Measurements from ENCODE around the gene SCAMP2. TPM values are rescaled to one million over a fixed set of nuclear protein-coding genes. Genes with fewer than 3 reads are reported as not detected.

SCAMP2 gene
- total RNA-seq, 1 donor from 2014 or later = 56.4 TPM

DNA sequence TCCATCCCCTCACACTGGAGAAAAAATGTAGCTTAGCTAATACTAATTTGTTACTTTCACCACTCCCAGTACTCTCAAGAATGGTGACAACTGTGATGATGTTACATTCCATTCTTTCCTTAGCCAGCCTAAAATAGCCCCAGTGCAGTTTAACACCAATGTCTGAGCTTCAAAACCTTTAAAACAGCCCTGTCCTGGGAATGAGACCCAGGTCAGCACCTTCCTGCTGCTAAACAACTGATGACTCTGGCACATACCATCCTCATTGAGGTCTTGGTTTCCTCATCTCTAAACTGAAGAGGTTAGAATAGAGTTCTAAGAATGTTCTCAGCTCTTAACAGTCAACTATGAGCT lies 3.8 kb downstream of the SCAMP2 start:
- no peak for TF ChIP-seq EZH2 (IDR thresholded peaks at IDR 0.05; ENCODE audit: insufficient read depth, low read length)
- TF ChIP-seq, protein P1, sequence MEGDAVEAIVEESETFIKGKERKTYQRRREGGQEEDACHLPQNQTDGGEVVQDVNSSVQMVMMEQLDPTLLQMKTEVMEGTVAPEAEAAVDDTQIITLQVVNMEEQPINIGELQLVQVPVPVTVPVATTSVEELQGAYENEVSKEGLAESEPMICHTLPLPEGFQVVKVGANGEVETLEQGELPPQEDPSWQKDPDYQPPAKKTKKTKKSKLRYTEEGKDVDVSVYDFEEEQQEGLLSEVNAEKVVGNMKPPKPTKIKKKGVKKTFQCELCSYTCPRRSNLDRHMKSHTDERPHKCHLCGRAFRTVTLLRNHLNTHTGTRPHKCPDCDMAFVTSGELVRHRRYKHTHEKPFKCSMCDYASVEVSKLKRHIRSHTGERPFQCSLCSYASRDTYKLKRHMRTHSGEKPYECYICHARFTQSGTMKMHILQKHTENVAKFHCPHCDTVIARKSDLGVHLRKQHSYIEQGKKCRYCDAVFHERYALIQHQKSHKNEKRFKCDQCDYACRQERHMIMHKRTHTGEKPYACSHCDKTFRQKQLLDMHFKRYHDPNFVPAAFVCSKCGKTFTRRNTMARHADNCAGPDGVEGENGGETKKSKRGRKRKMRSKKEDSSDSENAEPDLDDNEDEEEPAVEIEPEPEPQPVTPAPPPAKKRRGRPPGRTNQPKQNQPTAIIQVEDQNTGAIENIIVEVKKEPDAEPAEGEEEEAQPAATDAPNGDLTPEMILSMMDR (IDR thresholded peaks at IDR 0.05; ENCODE audit: insufficient read depth, low read depth, low read length) = no peak
- Mint-ChIP-seq H3K36me3 (ENCODE audit: low read depth, unreplicated experiment) (peaks cover 14% of the 10 kb centered on the region), H3K9me3 (ENCODE audit: unreplicated experiment) (peaks cover 4% of the 10 kb centered on the region), H3K4me3 (ENCODE audit: unreplicated experiment) (peak overlapping the region; percentile 62), H3K27me3 (ENCODE audit: low read depth, unreplicated experiment) (no peaks in the 10 kb centered on the region), H3K4me1 (ENCODE audit: low read depth, unreplicated experiment) (peaks cover 41% of the 10 kb centered on the region), H3K27ac (ENCODE audit: unreplicated experiment) (peak overlapping the region; percentile 66)
- Histone ChIP-seq H3K9me3 (ENCODE audit: insufficient read depth, low read depth, low read length) (no peaks in the 10 kb centered on the region), H3K79me2 (ENCODE audit: insufficient read depth, low read length) (peaks cover 76% of the 10 kb centered on the region), H3K4me2 (ENCODE audit: low read length) (no peak overlapping the region), H4K20me1 (ENCODE audit: insufficient read depth, low read length) (peaks cover 77% of the 10 kb centered on the region), H2AFZ (ENCODE audit: low read depth, low read length) (no peak overlapping the region), H3K4me1 (ENCODE audit: insufficient read depth, low read length) (peaks cover 15% of the 10 kb centered on the region), H3K4me3 (ENCODE audit: insufficient read depth, low read depth, low read length) (no peak overlapping the region), H3K27me3 (ENCODE audit: insufficient read depth, low read length) (no peaks in the 10 kb centered on the region), H3K36me3 (ENCODE audit: insufficient read depth, low read length) (no peaks in the 10 kb centered on the region), H3K27ac (ENCODE audit: low read depth, low read length) (no peak overlapping the region), H3K9ac (ENCODE audit: low read length) (no peak overlapping the region)
- FAIRE-seq (no peak), DNase-seq (ENCODE audit: low read depth) (no peak)

DNA sequence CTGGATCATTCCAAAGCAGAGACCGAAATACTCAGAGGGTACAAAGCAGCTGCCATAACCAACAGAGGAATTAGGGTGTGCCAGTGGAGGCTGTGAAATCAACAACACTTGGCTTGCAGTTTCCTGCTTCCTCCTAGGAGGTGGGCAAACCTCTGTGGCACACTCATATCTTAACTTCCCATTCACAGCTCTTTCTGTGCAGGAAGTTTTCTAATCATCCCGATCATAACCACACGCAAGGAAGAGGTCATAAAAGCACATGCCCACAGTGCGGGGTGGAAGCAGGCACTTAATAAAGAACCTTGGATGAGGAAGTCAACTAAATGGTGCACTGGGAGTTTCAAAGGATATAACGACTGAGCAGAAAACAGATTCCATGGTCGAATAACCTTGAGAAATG lies 5.1 kb downstream of the SCAMP2 start:
- H3K36me3 Mint-ChIP-seq (ENCODE audit: low read depth, unreplicated experiment) = peaks cover 16% of the 10 kb centered on the region
- peaks cover 87% of the 10 kb centered on the region for H4K20me1 ChIP-seq (ENCODE audit: insufficient read depth, low read length)
- H3K4me1 ChIP-seq (ENCODE audit: insufficient read depth, low read length) = peaks cover 18% of the 10 kb centered on the region
- peaks cover 47% of the 10 kb centered on the region for H3K4me1 Mint-ChIP-seq (ENCODE audit: low read depth, unreplicated experiment)
- H3K27me3 ChIP-seq (ENCODE audit: insufficient read depth, low read length) = no peaks in the 10 kb centered on the region
- FAIRE-seq = no peak
- H3K9ac ChIP-seq (ENCODE audit: low read length) = no peak overlapping the region
- H3K27ac Mint-ChIP-seq (ENCODE audit: unreplicated experiment) = peak overlapping the region; percentile 77
- H2AFZ ChIP-seq (ENCODE audit: low read depth, low read length) = no peak overlapping the region
- TF ChIP-seq, protein P1 (IDR thresholded peaks at IDR 0.05; ENCODE audit: insufficient read depth, low read depth, low read length) = no peak
- H3K9me3 Mint-ChIP-seq (ENCODE audit: unreplicated experiment) = peaks cover 4% of the 10 kb centered on the region
- H3K27ac ChIP-seq (ENCODE audit: low read depth, low read length) = no peak overlapping the region
- H3K36me3 ChIP-seq (ENCODE audit: insufficient read depth, low read length) = no peaks in the 10 kb centered on the region
- H3K4me2 ChIP-seq (ENCODE audit: low read length) = no peak overlapping the region
- no peaks in the 10 kb centered on the region for H3K9me3 ChIP-seq (ENCODE audit: insufficient read depth, low read depth, low read length)
- H3K79me2 ChIP-seq (ENCODE audit: insufficient read depth, low read length) = peaks cover 82% of the 10 kb centered on the region
- no peaks in the 10 kb centered on the region for H3K27me3 Mint-ChIP-seq (ENCODE audit: low read depth, unreplicated experiment)
- no peak overlapping the region for H3K4me3 ChIP-seq (ENCODE audit: insufficient read depth, low read depth, low read length)
- no peak overlapping the region for H3K4me3 Mint-ChIP-seq (ENCODE audit: unreplicated experiment)
- DNase-seq (ENCODE audit: low read depth) = no peak

DNA sequence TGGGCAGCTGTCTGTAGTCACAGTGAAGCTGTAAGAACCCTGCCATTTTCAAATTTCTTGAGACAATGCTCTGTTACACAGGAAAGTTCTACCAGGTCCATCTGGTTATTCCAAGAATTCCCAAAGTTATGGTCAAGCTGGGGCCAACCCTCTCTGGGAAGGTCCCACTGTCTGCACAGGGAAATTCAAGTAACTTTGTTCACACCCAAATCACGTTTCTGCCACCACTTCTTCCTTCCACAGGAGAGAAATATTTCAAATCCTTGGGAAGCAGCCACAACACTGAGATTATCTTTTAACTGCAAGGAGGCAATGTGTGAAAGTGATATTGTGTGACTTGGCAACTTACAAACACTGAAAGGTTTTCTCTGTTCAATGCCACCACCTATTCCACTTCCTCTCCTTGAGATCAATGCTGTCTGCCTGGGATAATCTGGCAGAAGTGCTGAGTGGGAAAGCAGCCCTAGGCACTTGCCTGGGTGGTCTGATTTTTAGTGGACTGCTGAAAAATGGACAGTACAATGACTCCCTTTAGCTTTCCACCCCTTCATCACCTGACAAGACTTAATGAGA lies 5.6 kb downstream of the SCAMP2 start:
- H3K9me3 ChIP-seq (ENCODE audit: insufficient read depth, low read depth, low read length) = no peaks in the 10 kb centered on the region
- H4K20me1 ChIP-seq (ENCODE audit: insufficient read depth, low read length) = peaks cover 89% of the 10 kb centered on the region
- Mint-ChIP-seq H3K4me3 (ENCODE audit: unreplicated experiment) (no peak overlapping the region), H3K4me1 (ENCODE audit: low read depth, unreplicated experiment) (peaks cover 46% of the 10 kb centered on the region), H3K36me3 (ENCODE audit: low read depth, unreplicated experiment) (peaks cover 16% of the 10 kb centered on the region), H3K27me3 (ENCODE audit: low read depth, unreplicated experiment) (no peaks in the 10 kb centered on the region), H3K9me3 (ENCODE audit: unreplicated experiment) (peaks cover 4% of the 10 kb centered on the region), H3K27ac (ENCODE audit: unreplicated experiment) (no peak overlapping the region)
- H3K4me2 ChIP-seq (ENCODE audit: low read length) = no peak overlapping the region
- H3K27me3 ChIP-seq (ENCODE audit: insufficient read depth, low read length) = no peaks in the 10 kb centered on the region
- no peak overlapping the region for H2AFZ ChIP-seq (ENCODE audit: low read depth, low read length)
- H3K27ac ChIP-seq (ENCODE audit: low read depth, low read length) = no peak overlapping the region
- DNase-seq (ENCODE audit: low read depth) = no peak
- H3K36me3 ChIP-seq (ENCODE audit: insufficient read depth, low read length) = no peaks in the 10 kb centered on the region
- H3K79me2 ChIP-seq (ENCODE audit: insufficient read depth, low read length) = peaks cover 79% of the 10 kb centered on the region
- no peak for FAIRE-seq
- peaks cover 18% of the 10 kb centered on the region for H3K4me1 ChIP-seq (ENCODE audit: insufficient read depth, low read length)
- TF ChIP-seq EZH2 (IDR thresholded peaks at IDR 0.05; ENCODE audit: insufficient read depth, low read length) = no peak
- TF ChIP-seq, protein P1 (IDR thresholded peaks at IDR 0.05; ENCODE audit: insufficient read depth, low read depth, low read length) = no peak
- no peak overlapping the region for H3K4me3 ChIP-seq (ENCODE audit: insufficient read depth, low read depth, low read length)
- no peak overlapping the region for H3K9ac ChIP-seq (ENCODE audit: low read length)

All from astrocyte (in vitro differentiated cells and primary cell).